ENCODE measurements around the gene LAMA2. TPM values are rescaled to one million over a fixed set of nuclear protein-coding genes. Genes with fewer than 3 reads are reported as not detected.

LAMA2 gene
- total and polyA plus RNA-seq, 2 donors (not counting 3 experiments of a cell fraction or from before 2014, with no cell fraction given), result 0.51 to 0.75 TPM

- CTCF ChIA-PET, result interaction anchor here (1.0 to 3.1 kb wide), 2 partner anchors 11 to 107 kb away, joined by 4 to 20 read pairs; no protein-coding TSS in a partner anchor
- H3K9me3 ChIP-seq (replicated peaks; ENCODE audit: control insufficient read depth, insufficient read depth, low read length), result no peaks in the 10 kb centered on the region
- H2AFZ ChIP-seq (ENCODE audit: low read depth, low read length), result no peak overlapping the region
- H3K4me2 ChIP-seq (ENCODE audit: insufficient read depth, low read length), result no peak overlapping the region
- H3K79me2 ChIP-seq (ENCODE audit: control insufficient read depth, insufficient read depth, low read length), result no peaks in the 10 kb centered on the region
- intact Hi-C loops (cut with micrococcal nuclease) (no loop called here), dilution Hi-C loops (cut with MboI; ENCODE audit: extremely low pct_ligation_motif_present, low sequenced_read_pairs) (no loop called here)
- peaks cover 2 to 16% of the 10 kb centered on the region in 2 experiments for H3K27me3 ChIP-seq (ENCODE audit: control insufficient read depth in 2 of 2, insufficient read depth in 2 of 2, low read length in 2 of 2)
- DNase-seq (ENCODE audit: low read depth, low spot score), result no peak
- BruUV-seq (replicated peaks), result no TSS peak
- H3K9me1 ChIP-seq (replicated peaks; ENCODE audit: control insufficient read depth, extremely low read depth, insufficient read depth, low read length), result no peaks in the 10 kb centered on the region
- TF ChIP-seq POLR2AphosphoS5 (IDR thresholded peaks at IDR 0.05; ENCODE audit: insufficient read depth, low read depth, low read length) (no peak), JUN (IDR thresholded peaks at IDR 0.05; ENCODE audit: borderline replicate concordance, insufficient read depth, insufficient read length, low read depth) (no peak), POLR2A (IDR thresholded peaks at IDR 0.05; ENCODE audit: low read depth, low read length) (no peak), FOS (IDR thresholded peaks at IDR 0.05; ENCODE audit: borderline replicate concordance, insufficient read depth, low read length) (no peak)
- no peaks in the 10 kb centered on the region for H3K36me3 ChIP-seq (ENCODE audit: control insufficient read depth in 2 of 2, extremely low read depth in 1 of 2, insufficient read depth in 2 of 2, low read length in 2 of 2)
- no peak for FAIRE-seq
- no peaks in the 10 kb centered on the region for H4K20me1 ChIP-seq (replicated peaks; ENCODE audit: control insufficient read depth, extremely low read depth, insufficient read depth, low read length)
- POLR2A ChIA-PET, result no interaction called here
- H3K4me3 ChIP-seq (replicated peaks in 1 of 3; ENCODE audit: insufficient read depth in 1 of 3, low read depth in 1 of 3, low read length in 3 of 3), result no peak overlapping the region
- H3K27ac ChIP-seq (ENCODE audit: insufficient read depth, low read depth, low read length), result no peak overlapping the region
- no peak overlapping the region for H3K9ac ChIP-seq (replicated peaks; ENCODE audit: extremely low read depth, insufficient read depth, low read length)
- no peaks in the 10 kb centered on the region for H3K4me1 ChIP-seq (ENCODE audit: control insufficient read depth, extremely low read depth, insufficient read depth, low read length)
These were observed 380.2 kb downstream of the LAMA2 start for GRCh38 chr6:129263176-129263575.

GRCh38 chr6:129264480-129265045 is 381.6 kb downstream of the LAMA2 start:
- intact Hi-C loops (cut with micrococcal nuclease) (no loop called here), dilution Hi-C loops (cut with MboI; ENCODE audit: extremely low pct_ligation_motif_present, low sequenced_read_pairs) (no loop called here)
- no peak overlapping the region for H3K4me3 ChIP-seq (replicated peaks in 1 of 3; ENCODE audit: insufficient read depth in 1 of 3, low read depth in 1 of 3, low read length in 3 of 3)
- DNase-seq (ENCODE audit: low read depth, low spot score) (no peak), FAIRE-seq (no peak)
- CTCF ChIA-PET, result no interaction called here
- H3K4me2 ChIP-seq (ENCODE audit: insufficient read depth, low read length), result no peak overlapping the region
- no peaks in the 10 kb centered on the region for H4K20me1 ChIP-seq (replicated peaks; ENCODE audit: control insufficient read depth, extremely low read depth, insufficient read depth, low read length)
- H3K9me1 ChIP-seq (replicated peaks; ENCODE audit: control insufficient read depth, extremely low read depth, insufficient read depth, low read length), result no peaks in the 10 kb centered on the region
- no TSS peak for BruUV-seq (replicated peaks)
- H3K9ac ChIP-seq (replicated peaks; ENCODE audit: extremely low read depth, insufficient read depth, low read length), result no peak overlapping the region
- H3K27ac ChIP-seq (ENCODE audit: insufficient read depth, low read depth, low read length), result no peak overlapping the region
- TF ChIP-seq CTCF (IDR thresholded peaks at IDR 0.05; ENCODE audit: extremely low read depth in 1 of 2, insufficient read depth in 1 of 2, low read depth in 1 of 2, low read length in 2 of 2) (no peak), MYC (IDR thresholded peaks at IDR 0.05; ENCODE audit: low read depth, low read length) (no peak), JUN (IDR thresholded peaks at IDR 0.05; ENCODE audit: borderline replicate concordance, insufficient read depth, insufficient read length, low read depth) (no peak), GATA2 (IDR thresholded peaks at IDR 0.05; ENCODE audit: insufficient read depth, insufficient read length, low read depth, low read length) (no peak), MAX (IDR thresholded peaks at IDR 0.05; ENCODE audit: insufficient read depth, insufficient read length) (no peak), POLR2A (IDR thresholded peaks at IDR 0.05; ENCODE audit: low read depth, low read length) (no peak), POLR2AphosphoS5 (IDR thresholded peaks at IDR 0.05; ENCODE audit: insufficient read depth, low read depth, low read length) (no peak), EZH2 (IDR thresholded peaks at IDR 0.05; ENCODE audit: borderline replicate concordance, low read depth, low read length, severe bottlenecking) (no peak), FOS (IDR thresholded peaks at IDR 0.05; ENCODE audit: borderline replicate concordance, insufficient read depth, low read length) (no peak)
- no peaks in the 10 kb centered on the region for H3K36me3 ChIP-seq (ENCODE audit: control insufficient read depth in 2 of 2, extremely low read depth in 1 of 2, insufficient read depth in 2 of 2, low read length in 2 of 2)
- POLR2A ChIA-PET, result no interaction called here
- no peak overlapping the region for H2AFZ ChIP-seq (ENCODE audit: low read depth, low read length)
- peaks cover 6 to 24% of the 10 kb centered on the region in 2 experiments for H3K27me3 ChIP-seq (ENCODE audit: control insufficient read depth in 2 of 2, insufficient read depth in 2 of 2, low read length in 2 of 2)
- H3K4me1 ChIP-seq (ENCODE audit: control insufficient read depth, extremely low read depth, insufficient read depth, low read length), result no peaks in the 10 kb centered on the region
- H3K9me3 ChIP-seq (replicated peaks; ENCODE audit: control insufficient read depth, insufficient read depth, low read length), result no peaks in the 10 kb centered on the region
- H3K79me2 ChIP-seq (ENCODE audit: control insufficient read depth, insufficient read depth, low read length), result no peaks in the 10 kb centered on the region

Measured in endothelial cell of umbilical vein (primary cell).